Liver (tissue), 3 donors: Measurements from ENCODE around the gene SF3B5.

Experiments used
- CTCF ChIP-seq: fragments of 150-350 bp; IDR thresholded peaks from 2 replicates; pipeline ENCODE4 v1.5.1; 2017; ENCODE audit warnings: improper control_type of control experiment, low read depth, low read length; ENCODE audit not compliant: missing input control
- RAD21 ChIP-seq, 2 donors: IDR thresholded peaks; 2 replicates each; pipeline ENCODE4 v1.6.1; 2016; ENCODE audit warnings: antibody characterized with exemption in 2 of 2, mild to moderate bottlenecking in 2 of 2
- REST ChIP-seq: IDR thresholded peaks from 2 replicates; pipeline ENCODE4 v1.6.1; 2016; ENCODE audit warnings: antibody characterized with exemption, mild to moderate bottlenecking
- RXRA ChIP-seq, 2 donors: IDR thresholded peaks; 2 replicates each; pipeline ENCODE4 v1.6.1; 2017 to 2018; ENCODE audit warnings: antibody characterized with exemption in 2 of 2, mild to moderate bottlenecking in 1 of 2
- YY1 ChIP-seq: IDR thresholded peaks from 2 replicates; pipeline ENCODE4 v1.6.1; 2016; ENCODE audit warnings: antibody characterized with exemption, mild to moderate bottlenecking
- ZBTB33 ChIP-seq: IDR thresholded peaks from 2 replicates; pipeline ENCODE4 v1.6.1; 2016; ENCODE audit warnings: antibody characterized with exemption
- donor health status: healthy.
- donor health status: healthy.

- TF ChIP-seq CTCF, result peak; percentile 68
- TF ChIP-seq REST, result no peak
- TF ChIP-seq RAD21 (IDR thresholded peaks at IDR 0.05), result peak; percentile 97 to 98
- no peak for TF ChIP-seq ZBTB33
- no peak for TF ChIP-seq RXRA (IDR thresholded peaks at IDR 0.05)
- peak; percentile 44 for TF ChIP-seq YY1
Measured at GRCh38 chr6:144104898-144105487, 9.6 kb upstream of the SF3B5 start.
